HEK293 (cell line): ENCODE data around the gene FILIP1L.

ENCODE experiments used
- CTCF ChIP-seq: fragments of 450-650 bp; formaldehyde crosslinking; IDR thresholded peaks from 2 replicates; pipeline ENCODE4 v1.5.1; 2016; ENCODE audit warnings: missing biosample characterization, missing genetic modification characterization
- ELK4 ChIP-seq: IDR thresholded peaks from 2 replicates; pipeline ENCODE4 v1.6.1; 2011; ENCODE audit warnings: mild to moderate bottlenecking, low read depth, low read length, borderline replicate concordance
- SP2 ChIP-seq: fragments of 450-650 bp; formaldehyde crosslinking; IDR thresholded peaks from 2 replicates; pipeline ENCODE4 v1.5.1; 2016; ENCODE audit warnings: missing biosample characterization, missing genetic modification characterization
- ZBTB1 ChIP-seq: fragments of 450-650 bp; formaldehyde crosslinking; IDR thresholded peaks from 2 replicates; pipeline ENCODE4 v1.5.1; 2016; ENCODE audit warnings: missing biosample characterization, missing genetic modification characterization
- ZNF16 ChIP-seq: fragments of 450-650 bp; formaldehyde crosslinking; IDR thresholded peaks from 2 replicates; pipeline ENCODE4 v1.5.1; 2016; ENCODE audit warnings: low read depth, missing biosample characterization, missing genetic modification characterization
- ZNF274 ChIP-seq, 2 experiments: fragments of 200-500 bp in 1 of 2; fragments of 450-650 bp in 1 of 2; sonication (Bioruptor generic) in 1 of 2; formaldehyde crosslinking in 1 of 2; IDR thresholded peaks; 2 replicates each; pipeline versions ENCODE4 v1.5.1 to v1.6.1; 2014 to 2016; ENCODE audit warnings: borderline replicate concordance in 1 of 2, inconsistent platforms in 1 of 2, low read length in 1 of 2, missing biosample characterization in 1 of 2, missing genetic modification characterization in 1 of 2
- ZNF48 ChIP-seq: fragments of 450-650 bp; formaldehyde crosslinking; IDR thresholded peaks from 2 replicates; pipeline ENCODE4 v1.5.1; 2016; ENCODE audit warnings: missing biosample characterization, missing genetic modification characterization
- ZNF776 ChIP-seq: fragments of 450-650 bp; formaldehyde crosslinking; IDR thresholded peaks from 2 replicates; pipeline ENCODE4 v1.5.0; 2017; ENCODE audit warnings: missing biosample characterization, missing genetic modification characterization, borderline replicate concordance
- ZSCAN18 ChIP-seq: fragments of 450-650 bp; formaldehyde crosslinking; IDR thresholded peaks from 2 replicates; pipeline ENCODE4 v1.5.1; 2016; ENCODE audit warnings: missing biosample characterization, missing genetic modification characterization
- TF ChIP-seq, protein P1 (sequence below): fragments of 450-650 bp; formaldehyde crosslinking; IDR thresholded peaks from 2 replicates; pipeline ENCODE4 v1.5.1; 2016; ENCODE audit warnings: missing biosample characterization, missing genetic modification characterization

- TF ChIP-seq, protein P1, sequence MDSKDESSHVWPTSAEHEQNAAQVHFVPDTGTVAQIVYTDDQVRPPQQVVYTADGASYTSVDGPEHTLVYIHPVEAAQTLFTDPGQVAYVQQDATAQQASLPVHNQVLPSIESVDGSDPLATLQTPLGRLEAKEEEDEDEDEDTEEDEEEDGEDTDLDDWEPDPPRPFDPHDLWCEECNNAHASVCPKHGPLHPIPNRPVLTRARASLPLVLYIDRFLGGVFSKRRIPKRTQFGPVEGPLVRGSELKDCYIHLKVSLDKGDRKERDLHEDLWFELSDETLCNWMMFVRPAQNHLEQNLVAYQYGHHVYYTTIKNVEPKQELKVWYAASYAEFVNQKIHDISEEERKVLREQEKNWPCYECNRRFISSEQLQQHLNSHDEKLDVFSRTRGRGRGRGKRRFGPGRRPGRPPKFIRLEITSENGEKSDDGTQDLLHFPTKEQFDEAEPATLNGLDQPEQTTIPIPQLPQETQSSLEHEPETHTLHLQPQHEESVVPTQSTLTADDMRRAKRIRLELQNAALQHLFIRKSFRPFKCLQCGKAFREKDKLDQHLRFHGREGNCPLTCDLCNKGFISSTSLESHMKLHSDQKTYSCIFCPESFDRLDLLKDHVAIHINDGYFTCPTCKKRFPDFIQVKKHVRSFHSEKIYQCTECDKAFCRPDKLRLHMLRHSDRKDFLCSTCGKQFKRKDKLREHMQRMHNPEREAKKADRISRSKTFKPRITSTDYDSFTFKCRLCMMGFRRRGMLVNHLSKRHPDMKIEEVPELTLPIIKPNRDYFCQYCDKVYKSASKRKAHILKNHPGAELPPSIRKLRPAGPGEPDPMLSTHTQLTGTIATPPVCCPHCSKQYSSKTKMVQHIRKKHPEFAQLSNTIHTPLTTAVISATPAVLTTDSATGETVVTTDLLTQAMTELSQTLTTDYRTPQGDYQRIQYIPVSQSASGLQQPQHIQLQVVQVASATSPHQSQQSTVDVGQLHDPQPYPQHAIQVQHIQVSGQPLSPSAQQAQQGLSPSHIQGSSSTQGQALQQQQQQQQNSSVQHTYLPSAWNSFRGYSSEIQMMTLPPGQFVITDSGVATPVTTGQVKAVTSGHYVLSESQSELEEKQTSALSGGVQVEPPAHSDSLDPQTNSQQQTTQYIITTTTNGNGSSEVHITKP (tag by site-specific recombination), result no peak
- no peak for TF ChIP-seq ZNF776
- TF ChIP-seq ZSCAN18 (tag by site-specific recombination), result no peak
- TF ChIP-seq CTCF (tag by site-specific recombination), result no peak
- no peak for TF ChIP-seq ZNF48 (tag by site-specific recombination)
- no peak for TF ChIP-seq ZNF274 (IDR thresholded peaks at IDR 0.05; ENCODE audit: low read length)
- no peak for TF ChIP-seq ZNF274 (tag by site-specific recombination; IDR thresholded peaks at IDR 0.05; ENCODE audit: borderline replicate concordance)
- TF ChIP-seq ZNF16 (tag by site-specific recombination), result no peak
- no peak for TF ChIP-seq ELK4
- TF ChIP-seq SP2, result no peak
- TF ChIP-seq ZBTB1, result no peak
These were observed 110.4 kb downstream of the FILIP1L start for GRCh38 chr3:100003609-100004503.
